ENCODE data around the gene GPR183. TPM values are rescaled to one million over a fixed set of nuclear protein-coding genes. Genes with fewer than 3 reads are reported as not detected.

The GPR183 gene
- total RNA-seq, 1 donor from 2014 or later, result 4.7 TPM

DNA sequence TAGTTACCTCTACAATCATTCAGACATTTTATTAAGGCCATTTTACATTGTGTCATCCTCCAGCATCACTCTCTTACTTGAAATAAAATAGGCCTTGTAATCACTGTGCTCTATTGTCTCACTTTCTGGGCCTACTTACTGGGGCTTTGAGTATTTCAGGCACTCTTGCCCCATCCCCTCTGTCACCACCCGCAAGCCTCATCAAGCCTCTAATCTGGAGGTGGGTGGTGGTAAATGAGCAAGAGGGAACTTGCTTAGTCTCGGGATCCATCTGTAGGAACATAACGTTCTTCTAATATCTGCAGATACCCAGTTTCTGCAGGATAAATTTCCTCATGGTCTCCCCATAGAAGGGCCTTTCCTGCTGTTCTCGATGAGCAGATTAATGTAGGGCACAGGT lies 29.6 kb downstream of the GPR183 start:
- no peak overlapping the region for H3K4me3 ChIP-seq (ENCODE audit: low read length in 3 of 3)
- no peaks in the 10 kb centered on the region for H3K36me3 ChIP-seq (ENCODE audit: control insufficient read depth in 3 of 3, insufficient read depth in 3 of 3, low read length in 3 of 3)
- no peaks in the 10 kb centered on the region for H3K27me3 ChIP-seq (ENCODE audit: control insufficient read depth in 3 of 3, insufficient read depth in 3 of 3, low read length in 3 of 3)
- peaks cover 16 to 39% (median 24%) of the 10 kb centered on the region in 3 donors for H3K4me1 ChIP-seq (ENCODE audit: control insufficient read depth in 3 of 3, insufficient read depth in 3 of 3, low read length in 3 of 3)
- H3K9me3 ChIP-seq (ENCODE audit: control insufficient read depth in 3 of 3, low read length in 3 of 3), result peaks cover under 1 to 1% (median 1%) of the 10 kb centered on the region in 3 donors
- no peak overlapping the region for H3K27ac ChIP-seq (ENCODE audit: low read depth, low read length)
- H3K9ac ChIP-seq (ENCODE audit: low read depth in 1 of 3, low read length in 3 of 3), result no peak overlapping the region

DNA sequence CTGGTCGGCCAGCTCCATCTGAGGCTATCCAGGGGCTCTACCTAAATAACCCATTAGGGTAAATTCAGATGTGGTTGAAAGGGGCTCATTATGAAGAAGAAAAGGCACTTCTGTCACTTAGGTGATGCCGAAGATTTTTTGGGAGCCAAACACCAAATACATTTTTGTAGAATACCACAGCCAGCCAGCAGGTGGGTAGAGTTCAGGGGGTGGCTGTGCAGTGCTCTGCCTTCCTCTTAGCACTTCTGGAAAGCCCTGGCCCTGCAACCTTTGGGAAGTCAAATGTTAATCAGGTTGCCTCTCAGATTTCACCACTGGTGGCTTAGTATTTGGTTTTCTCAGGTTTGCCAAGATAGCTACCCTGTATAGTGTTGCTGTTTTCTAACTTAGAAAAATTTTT lies 30.5 kb downstream of the GPR183 start:
- Histone ChIP-seq H3K9ac (ENCODE audit: low read depth in 1 of 3, low read length in 3 of 3) (no peak overlapping the region), H3K36me3 (ENCODE audit: control insufficient read depth in 3 of 3, insufficient read depth in 3 of 3, low read length in 3 of 3) (no peaks in the 10 kb centered on the region), H3K4me3 (ENCODE audit: low read length in 3 of 3) (no peak overlapping the region), H3K27me3 (ENCODE audit: control insufficient read depth in 3 of 3, insufficient read depth in 3 of 3, low read length in 3 of 3) (no peaks in the 10 kb centered on the region), H3K4me1 (ENCODE audit: control insufficient read depth in 3 of 3, insufficient read depth in 3 of 3, low read length in 3 of 3) (peaks cover 11 to 33% (median 19%) of the 10 kb centered on the region in 3 donors), H3K27ac (ENCODE audit: low read depth, low read length) (no peak overlapping the region), H3K9me3 (ENCODE audit: control insufficient read depth in 3 of 3, low read length in 3 of 3) (peaks cover 2 to 5% (median 4%) of the 10 kb centered on the region in 3 donors)

DNA sequence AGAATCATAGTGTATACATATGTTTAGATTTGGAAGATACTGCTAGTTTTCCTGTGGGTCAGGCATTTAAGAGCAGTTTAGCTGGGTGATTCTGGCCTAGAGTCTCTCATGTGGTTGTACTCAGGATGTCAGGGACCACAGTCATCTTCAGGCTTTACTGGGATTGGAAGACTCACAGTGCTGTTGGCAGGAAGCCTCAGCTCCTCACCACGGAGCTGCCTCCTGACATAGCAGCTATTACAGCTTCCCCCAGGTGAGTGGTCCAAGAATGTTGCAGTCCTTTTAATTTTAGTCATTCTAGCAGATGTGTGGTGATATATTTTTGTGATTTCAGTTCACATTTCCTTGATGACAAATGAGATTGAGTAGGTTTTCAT lies 32.1 kb downstream of the GPR183 start:
- Histone ChIP-seq H3K9ac (ENCODE audit: low read depth in 1 of 3, low read length in 3 of 3) (no peak overlapping the region), H3K4me3 (ENCODE audit: low read length in 3 of 3) (no peak overlapping the region), H3K27me3 (ENCODE audit: control insufficient read depth in 3 of 3, insufficient read depth in 3 of 3, low read length in 3 of 3) (no peaks in the 10 kb centered on the region), H3K9me3 (ENCODE audit: control insufficient read depth in 3 of 3, low read length in 3 of 3) (peaks cover 2 to 5% (median 4%) of the 10 kb centered on the region in 3 donors), H3K4me1 (ENCODE audit: control insufficient read depth in 3 of 3, insufficient read depth in 3 of 3, low read length in 3 of 3) (peaks cover 6 to 20% (median 17%) of the 10 kb centered on the region in 3 donors), H3K27ac (ENCODE audit: low read depth, low read length) (no peak overlapping the region), H3K36me3 (ENCODE audit: control insufficient read depth in 3 of 3, insufficient read depth in 3 of 3, low read length in 3 of 3) (no peaks in the 10 kb centered on the region)

DNA sequence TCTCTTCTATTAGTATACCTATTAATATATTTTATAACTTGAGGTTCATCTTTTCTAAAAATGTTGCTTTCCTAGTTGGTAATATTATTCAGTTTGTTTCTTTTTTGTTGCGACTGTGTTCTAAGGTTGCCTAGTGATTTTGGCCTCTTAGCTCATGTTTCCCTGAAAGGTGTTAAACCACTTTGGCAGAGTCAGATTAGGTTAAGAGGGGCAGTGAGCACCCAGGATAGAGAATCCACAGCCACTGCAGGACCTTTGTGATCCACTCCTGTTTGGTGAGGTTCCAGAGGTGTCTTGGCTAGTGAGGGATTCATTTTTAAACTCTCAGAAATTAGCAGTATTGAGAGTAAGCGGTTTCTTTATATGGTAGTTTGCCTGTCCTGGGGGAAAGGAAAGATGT lies 34.1 kb downstream of the GPR183 start:
- no peak overlapping the region for H3K9ac ChIP-seq (ENCODE audit: low read depth in 1 of 3, low read length in 3 of 3)
- H3K27me3 ChIP-seq (ENCODE audit: control insufficient read depth in 3 of 3, insufficient read depth in 3 of 3, low read length in 3 of 3), result no peaks in the 10 kb centered on the region
- peaks cover 2 to 5% (median 4%) of the 10 kb centered on the region in 3 donors for H3K9me3 ChIP-seq (ENCODE audit: control insufficient read depth in 3 of 3, low read length in 3 of 3)
- H3K27ac ChIP-seq (ENCODE audit: low read depth, low read length), result no peak overlapping the region
- no peak overlapping the region for H3K4me3 ChIP-seq (ENCODE audit: low read length in 3 of 3)
- H3K4me1 ChIP-seq (ENCODE audit: control insufficient read depth in 3 of 3, insufficient read depth in 3 of 3, low read length in 3 of 3), result peaks cover 11 to 22% (median 17%) of the 10 kb centered on the region in 3 donors
- no peaks in the 10 kb centered on the region for H3K36me3 ChIP-seq (ENCODE audit: control insufficient read depth in 3 of 3, insufficient read depth in 3 of 3, low read length in 3 of 3)

DNA sequence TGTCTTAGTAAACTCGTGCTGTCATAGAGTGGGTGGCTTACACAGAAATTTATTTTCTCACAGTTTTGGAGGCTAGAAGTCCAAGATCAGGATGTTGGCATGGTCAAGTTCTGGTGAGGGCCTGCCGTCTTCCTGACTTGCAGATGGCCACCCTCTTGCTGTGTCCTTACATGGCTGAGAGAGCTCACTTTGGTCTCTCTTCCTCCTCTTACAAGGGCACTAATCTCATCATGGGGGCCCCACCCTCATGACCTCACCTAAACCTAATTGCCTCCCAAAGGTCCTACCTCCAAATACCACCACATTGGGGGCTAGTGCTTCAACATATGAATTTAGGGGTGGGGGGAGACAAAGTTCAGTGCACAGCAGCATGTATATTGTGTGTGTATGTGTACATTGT lies 34.7 kb downstream of the GPR183 start:
- Histone ChIP-seq H3K9me3 (ENCODE audit: control insufficient read depth in 3 of 3, low read length in 3 of 3) (peaks cover 2 to 5% (median 4%) of the 10 kb centered on the region in 3 donors), H3K4me3 (ENCODE audit: low read length in 3 of 3) (no peak overlapping the region), H3K4me1 (ENCODE audit: control insufficient read depth in 3 of 3, insufficient read depth in 3 of 3, low read length in 3 of 3) (peaks cover 11 to 22% (median 12%) of the 10 kb centered on the region in 3 donors), H3K36me3 (ENCODE audit: control insufficient read depth in 3 of 3, insufficient read depth in 3 of 3, low read length in 3 of 3) (no peaks in the 10 kb centered on the region), H3K9ac (ENCODE audit: low read depth in 1 of 3, low read length in 3 of 3) (no peak overlapping the region), H3K27me3 (ENCODE audit: control insufficient read depth in 3 of 3, insufficient read depth in 3 of 3, low read length in 3 of 3) (no peaks in the 10 kb centered on the region), H3K27ac (ENCODE audit: low read depth, low read length) (no peak overlapping the region)

DNA sequence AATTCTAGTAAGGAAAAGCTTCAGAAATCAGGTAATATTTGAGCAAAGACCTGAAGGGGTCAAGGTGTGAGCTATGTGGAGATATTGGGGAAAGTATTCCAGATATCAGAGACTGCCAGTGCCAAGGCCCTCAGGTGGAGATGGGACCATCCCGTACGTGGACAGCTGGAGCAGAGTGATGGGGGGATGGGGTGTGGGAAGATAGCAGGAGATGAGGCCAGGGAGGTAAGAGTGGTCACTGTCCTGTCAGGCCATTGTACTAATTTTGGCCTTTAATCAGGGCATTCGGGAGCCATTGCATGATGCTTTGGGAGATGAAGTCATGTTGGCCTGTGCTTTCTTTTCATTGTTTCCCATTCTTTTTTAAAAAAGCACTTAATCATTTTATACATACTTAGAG lies 36.0 kb downstream of the GPR183 start:
- Histone ChIP-seq H3K4me3 (ENCODE audit: low read length in 3 of 3) (no peak overlapping the region), H3K36me3 (ENCODE audit: control insufficient read depth in 3 of 3, insufficient read depth in 3 of 3, low read length in 3 of 3) (no peaks in the 10 kb centered on the region), H3K27ac (ENCODE audit: low read depth, low read length) (no peak overlapping the region), H3K4me1 (ENCODE audit: control insufficient read depth in 3 of 3, insufficient read depth in 3 of 3, low read length in 3 of 3) (peaks cover 6 to 16% (median 9%) of the 10 kb centered on the region in 3 donors), H3K27me3 (ENCODE audit: control insufficient read depth in 3 of 3, insufficient read depth in 3 of 3, low read length in 3 of 3) (no peaks in the 10 kb centered on the region), H3K9ac (ENCODE audit: low read depth in 1 of 3, low read length in 3 of 3) (no peak overlapping the region), H3K9me3 (ENCODE audit: control insufficient read depth in 3 of 3, low read length in 3 of 3) (peaks cover 2 to 5% (median 4%) of the 10 kb centered on the region in 3 donors)

DNA sequence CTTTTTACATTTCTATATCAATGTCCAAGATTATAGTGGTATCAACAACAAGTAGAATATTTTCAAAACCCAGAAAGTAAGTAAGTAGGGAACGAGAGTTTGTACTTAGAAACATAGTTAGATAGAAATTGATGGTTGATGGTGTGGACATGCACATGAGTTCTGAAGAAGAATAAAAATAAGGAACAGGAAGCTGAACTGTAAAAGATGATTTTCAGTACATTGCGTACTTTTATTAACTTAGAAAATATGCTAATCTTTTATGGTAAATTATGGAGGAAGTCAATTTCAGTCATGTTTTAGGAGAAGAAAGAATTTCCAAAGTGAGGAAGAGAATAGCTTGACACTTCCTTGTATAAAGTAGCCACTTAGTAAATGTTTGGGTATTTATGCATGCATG lies 36.7 kb downstream of the GPR183 start:
- no peaks in the 10 kb centered on the region for H3K27me3 ChIP-seq (ENCODE audit: control insufficient read depth in 3 of 3, insufficient read depth in 3 of 3, low read length in 3 of 3)
- no peaks in the 10 kb centered on the region for H3K36me3 ChIP-seq (ENCODE audit: control insufficient read depth in 3 of 3, insufficient read depth in 3 of 3, low read length in 3 of 3)
- H3K9me3 ChIP-seq (ENCODE audit: control insufficient read depth in 3 of 3, low read length in 3 of 3), result peaks cover 2 to 5% (median 4%) of the 10 kb centered on the region in 3 donors
- H3K27ac ChIP-seq (ENCODE audit: low read depth, low read length), result no peak overlapping the region
- H3K4me1 ChIP-seq (ENCODE audit: control insufficient read depth in 3 of 3, insufficient read depth in 3 of 3, low read length in 3 of 3), result peaks cover 6 to 11% (median 8%) of the 10 kb centered on the region in 3 donors
- no peak overlapping the region for H3K4me3 ChIP-seq (ENCODE audit: low read length in 3 of 3)
- H3K9ac ChIP-seq (ENCODE audit: low read depth in 1 of 3, low read length in 3 of 3), result no peak overlapping the region

DNA sequence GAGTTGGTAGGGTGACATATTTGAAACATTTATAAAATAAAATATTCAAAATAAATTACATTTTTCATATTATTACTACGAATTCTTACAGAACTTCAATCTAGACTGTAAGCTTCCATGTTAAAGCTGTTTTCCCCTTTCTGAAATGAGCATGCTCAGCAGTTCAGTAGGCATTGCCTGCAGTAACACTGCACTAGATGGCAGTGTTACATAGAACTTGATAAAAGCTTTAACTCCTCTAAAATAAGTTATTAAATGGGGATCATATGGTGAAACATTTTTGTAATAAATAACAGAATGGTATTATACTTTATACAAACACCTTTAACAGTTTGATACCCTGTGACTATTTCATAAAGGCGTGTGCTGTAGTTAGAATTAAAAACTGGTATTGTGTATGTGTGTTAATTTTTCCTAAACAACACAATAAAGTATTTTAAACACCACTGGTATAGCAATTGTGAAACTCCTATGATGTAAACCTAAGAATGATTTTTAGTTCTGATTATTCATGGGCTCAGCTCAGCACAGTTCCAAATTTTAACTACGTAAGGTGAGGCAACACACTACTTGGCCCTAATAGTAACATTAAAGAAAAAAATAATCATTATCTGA lies 37.5 kb downstream of the GPR183 start:
- H3K27ac ChIP-seq (ENCODE audit: low read depth, low read length), result no peak overlapping the region
- peaks cover 2 to 5% (median 4%) of the 10 kb centered on the region in 3 donors for H3K9me3 ChIP-seq (ENCODE audit: control insufficient read depth in 3 of 3, low read length in 3 of 3)
- no peaks in the 10 kb centered on the region for H3K27me3 ChIP-seq (ENCODE audit: control insufficient read depth in 3 of 3, insufficient read depth in 3 of 3, low read length in 3 of 3)
- H3K9ac ChIP-seq (ENCODE audit: low read depth in 1 of 3, low read length in 3 of 3), result no peak overlapping the region
- peaks cover 3 to 12% (median 8%) of the 10 kb centered on the region in 3 donors for H3K4me1 ChIP-seq (ENCODE audit: control insufficient read depth in 3 of 3, insufficient read depth in 3 of 3, low read length in 3 of 3)
- H3K4me3 ChIP-seq (ENCODE audit: low read length in 3 of 3), result no peak overlapping the region
- H3K36me3 ChIP-seq (ENCODE audit: control insufficient read depth in 3 of 3, insufficient read depth in 3 of 3, low read length in 3 of 3), result no peaks in the 10 kb centered on the region

DNA sequence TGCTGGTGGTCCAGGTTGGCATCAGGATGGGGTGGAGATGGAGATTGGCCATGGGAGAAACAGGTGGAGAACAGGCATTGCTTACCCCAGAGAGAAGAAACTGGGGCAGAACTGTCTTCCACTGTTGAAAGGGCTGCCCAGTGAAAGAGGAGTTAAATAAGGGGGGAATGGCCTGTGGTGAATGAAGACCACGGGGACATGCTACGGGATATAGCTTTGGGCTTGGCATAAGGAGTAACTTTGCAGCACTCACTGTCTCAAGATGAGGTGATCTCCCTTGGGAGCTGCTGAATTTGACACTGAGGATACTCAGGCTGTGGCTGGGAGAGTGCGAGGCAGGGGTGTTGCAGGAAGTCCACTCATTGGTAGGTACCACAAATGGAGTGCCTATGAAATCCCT lies 38.4 kb downstream of the GPR183 start:
- H3K9me3 ChIP-seq (ENCODE audit: control insufficient read depth in 3 of 3, low read length in 3 of 3), result peaks cover 2 to 5% (median 4%) of the 10 kb centered on the region in 3 donors
- H3K36me3 ChIP-seq (ENCODE audit: control insufficient read depth in 3 of 3, insufficient read depth in 3 of 3, low read length in 3 of 3), result no peaks in the 10 kb centered on the region
- no peaks in the 10 kb centered on the region for H3K27me3 ChIP-seq (ENCODE audit: control insufficient read depth in 3 of 3, insufficient read depth in 3 of 3, low read length in 3 of 3)
- H3K4me3 ChIP-seq (ENCODE audit: low read length in 3 of 3), result no peak overlapping the region
- H3K4me1 ChIP-seq (ENCODE audit: control insufficient read depth in 3 of 3, insufficient read depth in 3 of 3, low read length in 3 of 3), result peaks cover 11 to 21% (median 17%) of the 10 kb centered on the region in 3 donors
- no peak overlapping the region for H3K27ac ChIP-seq (ENCODE audit: low read depth, low read length)
- H3K9ac ChIP-seq (ENCODE audit: low read depth in 1 of 3, low read length in 3 of 3), result no peak overlapping the region

DNA sequence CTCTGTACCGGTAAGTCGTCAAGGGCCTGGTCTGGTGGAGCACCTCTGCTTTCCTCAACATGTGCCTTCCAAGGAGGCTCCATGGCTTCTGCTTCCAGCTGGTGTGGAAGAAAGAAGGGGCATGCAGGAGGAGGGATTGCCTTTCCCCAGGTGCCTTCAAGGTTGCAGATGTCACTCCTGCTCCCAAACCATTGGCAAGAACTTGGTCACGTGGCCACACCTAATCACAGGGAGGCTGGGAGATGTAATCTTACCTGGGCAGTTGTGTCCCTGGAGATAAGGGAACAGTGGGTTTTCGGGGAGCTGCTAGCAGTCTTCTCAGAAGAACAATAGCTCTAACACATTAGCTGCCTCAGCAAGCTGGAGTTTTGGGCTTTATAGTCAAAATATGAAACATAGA lies 39.3 kb downstream of the GPR183 start:
- no peak overlapping the region for H3K27ac ChIP-seq (ENCODE audit: low read depth, low read length)
- peaks cover 2 to 5% (median 4%) of the 10 kb centered on the region in 3 donors for H3K9me3 ChIP-seq (ENCODE audit: control insufficient read depth in 3 of 3, low read length in 3 of 3)
- H3K27me3 ChIP-seq (ENCODE audit: control insufficient read depth in 3 of 3, insufficient read depth in 3 of 3, low read length in 3 of 3), result no peaks in the 10 kb centered on the region
- H3K9ac ChIP-seq (ENCODE audit: low read depth in 1 of 3, low read length in 3 of 3), result no peak overlapping the region
- H3K36me3 ChIP-seq (ENCODE audit: control insufficient read depth in 3 of 3, insufficient read depth in 3 of 3, low read length in 3 of 3), result no peaks in the 10 kb centered on the region
- no peak overlapping the region for H3K4me3 ChIP-seq (ENCODE audit: low read length in 3 of 3)
- H3K4me1 ChIP-seq (ENCODE audit: control insufficient read depth in 3 of 3, insufficient read depth in 3 of 3, low read length in 3 of 3), result peaks cover 16 to 30% (median 22%) of the 10 kb centered on the region in 3 donors

Data from skeletal muscle tissue (tissue), 4 donors.